Neural cell (in vitro differentiated cells): ENCODE results near the gene PRAME. TPM values are rescaled to one million over a fixed set of nuclear protein-coding genes. Genes with fewer than 3 reads are reported as not detected.

Source experiments
- H2AFZ ChIP-seq: fragments of 200-600, 300-800 bp; sonication (generic), shearing (Covaris generic); 2 replicates; pipeline ENCODE4 v1.6.0; 2014; ENCODE audit warnings: low read depth, mild to moderate bottlenecking, antibody characterized with exemption, low read length, moderate library complexity
- H3F3A ChIP-seq: fragments of 200-600 bp; shearing (Covaris generic); 2 replicates; pipeline ENCODE4 v1.6.1; 2016; ENCODE audit warnings: mild to moderate bottlenecking, moderate library complexity, mixed read lengths, antibody characterized with exemption, low read length; ENCODE audit not compliant: insufficient read depth, poor library complexity, severe bottlenecking
- H3K27ac ChIP-seq: fragments of 200-600, 300-800 bp; sonication (generic), shearing (Covaris generic); 2 replicates; pipeline ENCODE4 v1.5.1; 2014; ENCODE audit warnings: mild to moderate bottlenecking, low read length, moderate library complexity
- H3K27me3 ChIP-seq: fragments of 300-800, 200-600 bp; sonication (generic), shearing (Covaris generic); 2 replicates; pipeline ENCODE4 v1.6.0; 2014; ENCODE audit warnings: mild to moderate bottlenecking, low read depth, low read length, moderate library complexity; ENCODE audit not compliant: insufficient read depth
- H3K36me3 ChIP-seq: fragments of 300-800, 200-600 bp; sonication (generic), shearing (Covaris generic); 2 replicates; pipeline ENCODE4 v1.5.1; 2014; ENCODE audit warnings: mild to moderate bottlenecking, antibody characterized with exemption, low read length, moderate library complexity; ENCODE audit not compliant: insufficient read depth
- H3K4me2 ChIP-seq: fragments of 300-800, 200-600 bp; sonication (generic), shearing (Covaris generic); 2 replicates; pipeline ENCODE4 v1.6.0; 2014; ENCODE audit warnings: mild to moderate bottlenecking, low read length
- H3K4me3 ChIP-seq: fragments of 300-800, 200-600 bp; sonication (generic), shearing (Covaris generic); 2 replicates; pipeline ENCODE4 v1.5.1; 2014; ENCODE audit warnings: mild to moderate bottlenecking, low read length, moderate library complexity
- H3K79me2 ChIP-seq: fragments of 200-600 bp; shearing (Covaris generic); replicated peaks from 2 replicates; pipeline ENCODE4 v1.6.0; 2014; ENCODE audit warnings: mild to moderate bottlenecking, low read length, moderate library complexity; ENCODE audit not compliant: insufficient read depth
- H3K9ac ChIP-seq: fragments of 300-800, 200-600 bp; sonication (generic), shearing (Covaris generic); 2 replicates; pipeline ENCODE4 v1.6.1; 2016; ENCODE audit warnings: mild to moderate bottlenecking, low read length, mixed read lengths
- H3K9me2 ChIP-seq: fragments of 200-600 bp; shearing (Covaris generic); 2 replicates; pipeline ENCODE4 v1.6.1; 2016; ENCODE audit warnings: mild to moderate bottlenecking, low read length, mixed read lengths; ENCODE audit not compliant: insufficient read depth
- H3K9me3 ChIP-seq: fragments of 200-600, 300-800 bp; sonication (generic), shearing (Covaris generic); 2 replicates; pipeline ENCODE4 v1.6.1; 2016; ENCODE audit warnings: mild to moderate bottlenecking, mixed run types, low read length, moderate library complexity, mixed read lengths
- H4K20me1 ChIP-seq: fragments of 200-600 bp; shearing (Covaris generic); 2 replicates; pipeline ENCODE4 v1.6.1; 2016; ENCODE audit warnings: mild to moderate bottlenecking, mixed run types; ENCODE audit not compliant: insufficient read depth
- EP300 ChIP-seq: fragments of 450-650 bp; conservative IDR thresholded peaks from 2 replicates; pipeline ENCODE4 v1.6.1; 2014; ENCODE audit warnings: antibody characterized with exemption, mild to moderate bottlenecking, moderate library complexity; ENCODE audit not compliant: poor library complexity, severe bottlenecking
- EZH2 ChIP-seq: fragments of 200-600, 300-800 bp; shearing (Covaris generic), sonication (generic); IDR thresholded peaks from 2 replicates; pipeline ENCODE4 v1.6.1; 2014; ENCODE audit warnings: antibody characterized with exemption, low read length, borderline replicate concordance, mild to moderate bottlenecking; ENCODE audit not compliant: insufficient read depth, poor library complexity, severe bottlenecking
- MXI1 ChIP-seq: fragments of 450-650 bp; conservative IDR thresholded peaks from 2 replicates; pipeline ENCODE4 v1.6.1; 2014; ENCODE audit warnings: antibody characterized with exemption, mild to moderate bottlenecking; ENCODE audit not compliant: poor library complexity, severe bottlenecking
- POLR2AphosphoS5 ChIP-seq: IDR thresholded peaks from 2 replicates; pipeline ENCODE4 v1.6.1; 2012
- RAD21 ChIP-seq: fragments of 450-650 bp; conservative IDR thresholded peaks from 2 replicates; pipeline ENCODE4 v1.6.1; 2014; ENCODE audit warnings: antibody characterized with exemption, mild to moderate bottlenecking, moderate library complexity
- SMC3 ChIP-seq: fragments of 450-650 bp; conservative IDR thresholded peaks from 2 replicates; pipeline ENCODE4 v1.6.1; 2014; ENCODE audit warnings: antibody characterized with exemption, mild to moderate bottlenecking, moderate library complexity; ENCODE audit not compliant: poor library complexity
- TAF1 ChIP-seq: IDR thresholded peaks from 2 replicates; pipeline ENCODE4 v1.6.1; 2012; ENCODE audit warnings: low read depth
- polyA plus RNA-seq: library from polyadenylated mRNA; depleted of rRNA; stranded (reverse); fragments of >200 nt; gene quantifications from 2 replicates; pipeline ENCODE4 v1.2.3, GENCODE V29; 2014
- TF ChIP-seq, protein P1 (sequence below): fragments of 450-650 bp; IDR thresholded peaks from 2 replicates; pipeline ENCODE4 v1.5.1; 2014; ENCODE audit warnings: antibody characterized with exemption, mild to moderate bottlenecking, moderate library complexity; ENCODE audit not compliant: poor library complexity, severe bottlenecking
- TF ChIP-seq, protein P2 (sequence below): IDR thresholded peaks from 2 replicates; pipeline ENCODE4 v1.6.1; 2012; ENCODE audit warnings: borderline replicate concordance

Gene PRAME
- polyA plus RNA-seq, 1 donor from 2014 or later, result not detected

DNA sequence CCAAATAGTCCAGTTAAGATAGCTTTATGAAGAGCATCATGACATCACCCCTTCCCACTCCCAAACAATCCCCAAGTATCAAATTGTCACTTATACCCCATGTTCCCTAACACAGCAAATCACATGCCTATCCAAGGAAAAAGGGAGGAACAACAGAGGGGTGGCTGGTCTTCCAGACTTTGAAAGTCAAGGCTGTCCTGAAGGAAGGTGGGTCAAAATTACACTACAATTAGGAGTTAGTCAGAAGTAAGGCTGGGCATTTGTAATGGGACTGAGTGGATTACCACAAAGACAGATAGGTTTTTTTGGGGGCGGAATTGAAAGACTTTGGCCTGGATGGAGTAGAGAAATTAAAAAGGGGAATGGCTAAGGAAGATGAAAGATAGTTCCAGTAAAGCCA is 5.9 kb downstream of the PRAME start:
- Histone ChIP-seq H3K9ac (no peak overlapping the region), H3K36me3 (no peaks in the 10 kb centered on the region), H4K20me1 (no peaks in the 10 kb centered on the region), H3K27me3 (no peaks in the 10 kb centered on the region), H3K9me3 (no peaks in the 10 kb centered on the region), H2AFZ (no peak overlapping the region), H3K4me2 (no peak overlapping the region), H3K27ac (no peak overlapping the region), H3K4me3 (no peak overlapping the region), H3F3A (no peaks in the 10 kb centered on the region), H3K9me2 (no peaks in the 10 kb centered on the region), H3K79me2 (no peaks in the 10 kb centered on the region)
- TF ChIP-seq SMC3 (no peak), EZH2 (no peak), TAF1 (no peak), RAD21 (no peak), EP300 (no peak), POLR2AphosphoS5 (no peak), MXI1 (no peak)
- TF ChIP-seq, protein P1, sequence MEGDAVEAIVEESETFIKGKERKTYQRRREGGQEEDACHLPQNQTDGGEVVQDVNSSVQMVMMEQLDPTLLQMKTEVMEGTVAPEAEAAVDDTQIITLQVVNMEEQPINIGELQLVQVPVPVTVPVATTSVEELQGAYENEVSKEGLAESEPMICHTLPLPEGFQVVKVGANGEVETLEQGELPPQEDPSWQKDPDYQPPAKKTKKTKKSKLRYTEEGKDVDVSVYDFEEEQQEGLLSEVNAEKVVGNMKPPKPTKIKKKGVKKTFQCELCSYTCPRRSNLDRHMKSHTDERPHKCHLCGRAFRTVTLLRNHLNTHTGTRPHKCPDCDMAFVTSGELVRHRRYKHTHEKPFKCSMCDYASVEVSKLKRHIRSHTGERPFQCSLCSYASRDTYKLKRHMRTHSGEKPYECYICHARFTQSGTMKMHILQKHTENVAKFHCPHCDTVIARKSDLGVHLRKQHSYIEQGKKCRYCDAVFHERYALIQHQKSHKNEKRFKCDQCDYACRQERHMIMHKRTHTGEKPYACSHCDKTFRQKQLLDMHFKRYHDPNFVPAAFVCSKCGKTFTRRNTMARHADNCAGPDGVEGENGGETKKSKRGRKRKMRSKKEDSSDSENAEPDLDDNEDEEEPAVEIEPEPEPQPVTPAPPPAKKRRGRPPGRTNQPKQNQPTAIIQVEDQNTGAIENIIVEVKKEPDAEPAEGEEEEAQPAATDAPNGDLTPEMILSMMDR, result no peak
- TF ChIP-seq, protein P2, sequence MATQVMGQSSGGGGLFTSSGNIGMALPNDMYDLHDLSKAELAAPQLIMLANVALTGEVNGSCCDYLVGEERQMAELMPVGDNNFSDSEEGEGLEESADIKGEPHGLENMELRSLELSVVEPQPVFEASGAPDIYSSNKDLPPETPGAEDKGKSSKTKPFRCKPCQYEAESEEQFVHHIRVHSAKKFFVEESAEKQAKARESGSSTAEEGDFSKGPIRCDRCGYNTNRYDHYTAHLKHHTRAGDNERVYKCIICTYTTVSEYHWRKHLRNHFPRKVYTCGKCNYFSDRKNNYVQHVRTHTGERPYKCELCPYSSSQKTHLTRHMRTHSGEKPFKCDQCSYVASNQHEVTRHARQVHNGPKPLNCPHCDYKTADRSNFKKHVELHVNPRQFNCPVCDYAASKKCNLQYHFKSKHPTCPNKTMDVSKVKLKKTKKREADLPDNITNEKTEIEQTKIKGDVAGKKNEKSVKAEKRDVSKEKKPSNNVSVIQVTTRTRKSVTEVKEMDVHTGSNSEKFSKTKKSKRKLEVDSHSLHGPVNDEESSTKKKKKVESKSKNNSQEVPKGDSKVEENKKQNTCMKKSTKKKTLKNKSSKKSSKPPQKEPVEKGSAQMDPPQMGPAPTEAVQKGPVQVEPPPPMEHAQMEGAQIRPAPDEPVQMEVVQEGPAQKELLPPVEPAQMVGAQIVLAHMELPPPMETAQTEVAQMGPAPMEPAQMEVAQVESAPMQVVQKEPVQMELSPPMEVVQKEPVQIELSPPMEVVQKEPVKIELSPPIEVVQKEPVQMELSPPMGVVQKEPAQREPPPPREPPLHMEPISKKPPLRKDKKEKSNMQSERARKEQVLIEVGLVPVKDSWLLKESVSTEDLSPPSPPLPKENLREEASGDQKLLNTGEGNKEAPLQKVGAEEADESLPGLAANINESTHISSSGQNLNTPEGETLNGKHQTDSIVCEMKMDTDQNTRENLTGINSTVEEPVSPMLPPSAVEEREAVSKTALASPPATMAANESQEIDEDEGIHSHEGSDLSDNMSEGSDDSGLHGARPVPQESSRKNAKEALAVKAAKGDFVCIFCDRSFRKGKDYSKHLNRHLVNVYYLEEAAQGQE, result no peak

DNA sequence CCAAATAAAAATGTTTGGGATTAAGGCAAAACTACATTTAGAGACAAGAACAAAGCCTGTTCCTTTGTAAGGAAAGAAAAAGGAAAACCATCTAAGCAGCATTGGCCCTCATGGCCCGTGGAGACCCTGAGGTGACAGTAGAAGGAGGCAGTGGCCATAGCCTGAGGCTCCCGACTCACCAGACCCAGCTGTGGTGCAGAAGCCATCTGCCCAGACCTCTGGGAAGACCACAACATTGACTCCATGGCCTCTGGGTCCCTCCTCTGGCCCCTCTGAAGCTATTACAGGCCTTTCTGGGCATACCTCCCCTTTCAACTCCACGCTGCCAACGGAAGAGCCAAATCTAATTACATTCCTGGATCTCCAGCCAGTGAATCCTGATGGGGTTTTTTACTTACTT is 6.4 kb downstream of the PRAME start:
- Histone ChIP-seq H3K36me3 (no peaks in the 10 kb centered on the region), H2AFZ (no peak overlapping the region), H3K9me3 (no peaks in the 10 kb centered on the region), H3K79me2 (no peaks in the 10 kb centered on the region), H3K4me3 (no peak overlapping the region), H3F3A (no peaks in the 10 kb centered on the region), H3K9me2 (no peaks in the 10 kb centered on the region), H3K4me2 (no peak overlapping the region), H3K27me3 (no peaks in the 10 kb centered on the region), H3K27ac (no peak overlapping the region), H4K20me1 (no peaks in the 10 kb centered on the region), H3K9ac (no peak overlapping the region)
- no peak for TF ChIP-seq POLR2AphosphoS5
- no peak for TF ChIP-seq EZH2
- TF ChIP-seq MXI1, result no peak
- TF ChIP-seq SMC3, result no peak
- TF ChIP-seq EP300, result no peak
- TF ChIP-seq, protein P2, result no peak
- TF ChIP-seq TAF1, result no peak
- TF ChIP-seq, protein P1, result no peak
- no peak for TF ChIP-seq RAD21
